HG02642 (cell line): ENCODE measurements around the gene PBOV1.

ENCODE experiments used
- ATAC-seq: cut with Tn5 transposase; IDR thresholded peaks from one replicate; pipeline ENCODE4 v1.9.1; 2021; ENCODE audit warnings: mild to moderate bottlenecking; ENCODE audit not compliant: unreplicated experiment, poor library complexity

Gene PBOV1

DNA sequence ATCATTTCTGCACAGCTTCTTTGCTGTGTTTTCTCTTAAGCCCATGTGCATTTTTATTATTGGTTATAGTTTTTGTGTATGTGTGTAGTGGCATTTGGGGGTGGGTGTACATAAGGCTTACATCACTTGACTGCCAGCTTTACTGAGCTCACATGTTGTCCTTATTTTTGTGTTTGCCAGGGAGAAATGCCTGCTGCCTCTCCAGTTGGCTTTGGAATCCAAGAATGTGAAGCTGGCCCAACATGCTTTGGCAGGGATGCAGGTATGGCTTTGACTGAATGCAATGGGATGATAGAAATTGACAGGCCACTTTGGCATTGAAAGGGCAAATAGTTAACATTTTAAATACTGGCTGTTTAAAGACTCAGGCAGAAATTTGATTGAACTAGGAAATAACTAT lies 11.4 kb downstream of the PBOV1 start:
- no peak for ATAC-seq

DNA sequence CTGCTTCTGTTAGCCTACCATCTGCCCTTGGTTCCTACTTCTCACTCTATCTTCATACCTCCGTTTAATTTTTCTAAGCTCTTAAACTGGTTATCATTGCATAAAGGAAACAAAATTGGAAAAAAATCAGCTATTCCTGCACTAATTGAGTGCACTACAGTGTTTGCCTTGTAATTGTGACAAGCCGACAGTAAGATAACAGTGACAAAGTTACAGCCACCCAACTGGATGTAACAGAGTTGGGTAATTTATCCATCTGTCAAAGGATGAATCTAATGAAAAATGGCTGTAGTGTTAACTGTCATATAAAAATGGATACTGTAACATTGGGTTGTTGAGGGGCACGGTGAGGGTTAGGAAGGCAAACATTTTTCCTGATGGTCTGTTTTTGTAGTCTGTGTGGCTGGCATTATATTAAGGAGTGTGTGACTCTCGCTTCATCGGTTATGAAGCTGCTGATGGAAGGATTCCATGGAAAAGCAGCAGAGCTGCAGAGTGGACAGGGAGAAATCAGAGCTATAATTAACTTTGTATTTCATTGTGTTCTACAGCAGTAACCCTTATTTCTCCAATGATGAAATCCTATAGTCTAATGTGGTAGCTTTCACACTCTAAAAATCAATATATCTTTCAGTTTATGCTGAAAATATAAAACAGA lies 12.7 kb downstream of the PBOV1 start:
- no peak for ATAC-seq

DNA sequence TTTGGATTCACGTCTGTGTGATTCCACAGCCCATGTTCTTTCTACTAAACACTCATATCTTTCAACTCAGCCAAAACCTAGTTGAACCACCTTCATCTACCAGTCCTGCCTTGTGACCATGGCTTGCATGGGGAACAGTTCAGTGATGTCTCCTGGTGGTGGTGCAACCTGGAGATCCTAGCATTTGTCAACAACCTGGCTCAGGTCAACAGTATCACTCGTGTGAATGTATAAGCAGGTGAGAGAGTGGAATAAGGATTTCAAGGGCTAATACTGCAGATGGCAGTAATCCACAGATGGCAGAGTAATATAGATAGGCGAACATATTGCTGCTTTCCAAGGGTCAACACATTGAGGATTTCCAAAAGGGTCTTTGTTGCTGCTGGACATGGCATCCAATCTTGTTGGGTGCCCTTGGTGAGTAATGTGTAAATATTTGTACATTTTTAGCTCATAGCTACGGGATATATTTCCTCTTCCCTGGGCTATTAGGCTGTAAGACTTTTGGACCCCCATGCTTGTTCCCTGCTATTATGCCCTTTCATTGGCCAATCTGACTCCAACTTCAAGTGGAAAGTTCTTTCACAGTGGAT lies 13.4 kb downstream of the PBOV1 start:
- ATAC-seq, result no peak

DNA sequence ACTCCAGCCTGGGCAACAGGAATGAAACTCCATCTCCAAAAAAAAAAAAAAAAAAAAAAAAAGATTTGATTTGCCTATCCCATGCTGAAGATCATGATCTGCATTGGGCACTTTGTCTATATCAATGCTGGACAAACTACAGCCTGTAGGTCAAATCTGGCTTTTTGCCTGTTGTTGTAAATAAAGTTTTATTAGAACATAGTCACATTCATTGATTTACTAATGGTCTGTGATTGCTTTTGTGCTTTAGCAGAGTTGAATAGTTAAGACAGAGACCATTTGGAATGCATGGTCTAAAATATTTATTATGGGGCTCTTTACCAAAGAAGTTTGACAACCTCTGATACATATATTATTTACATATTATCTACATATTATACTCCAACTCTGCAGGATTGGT lies 14.0 kb downstream of the PBOV1 start:
- ATAC-seq, result no peak

DNA sequence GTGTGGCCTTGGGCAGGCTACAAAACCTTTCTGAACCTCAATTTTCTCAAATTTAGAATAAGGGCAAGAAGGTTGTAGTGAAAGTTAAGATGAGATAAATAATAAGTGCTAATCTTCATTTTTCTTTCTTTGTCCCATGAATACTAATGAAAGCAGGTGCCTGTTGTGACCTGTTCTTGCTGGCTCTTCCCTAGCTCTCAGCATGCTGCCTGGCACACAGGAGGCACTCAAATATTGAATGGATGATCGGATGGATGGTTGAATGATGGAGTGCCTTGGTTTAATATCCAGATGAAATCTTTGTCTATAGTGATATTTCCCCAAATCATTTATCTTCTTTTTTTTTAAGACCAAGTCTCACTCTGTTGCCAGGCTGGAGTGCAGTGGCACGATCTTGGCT lies 15.0 kb downstream of the PBOV1 start:
- ATAC-seq, result no peak

DNA sequence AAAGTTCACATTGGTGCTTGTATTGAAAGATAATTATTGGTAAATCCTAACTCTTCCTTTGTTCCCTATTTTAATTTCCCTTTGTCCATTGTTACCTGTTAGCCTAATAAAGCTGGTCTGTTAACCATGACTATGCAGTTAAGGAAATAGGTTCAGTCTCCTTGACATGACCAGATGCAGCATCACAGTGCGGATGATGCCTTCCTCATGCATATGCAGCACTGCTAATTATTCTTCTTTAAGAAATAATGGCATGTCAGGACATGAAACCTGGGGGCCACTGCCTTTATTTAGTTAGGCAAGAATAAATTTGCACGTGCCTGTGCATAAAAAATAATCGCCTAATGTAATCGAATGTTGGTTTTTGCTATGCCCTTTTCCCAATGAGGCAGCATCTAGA lies 16.5 kb downstream of the PBOV1 start:
- ATAC-seq, result no peak

DNA sequence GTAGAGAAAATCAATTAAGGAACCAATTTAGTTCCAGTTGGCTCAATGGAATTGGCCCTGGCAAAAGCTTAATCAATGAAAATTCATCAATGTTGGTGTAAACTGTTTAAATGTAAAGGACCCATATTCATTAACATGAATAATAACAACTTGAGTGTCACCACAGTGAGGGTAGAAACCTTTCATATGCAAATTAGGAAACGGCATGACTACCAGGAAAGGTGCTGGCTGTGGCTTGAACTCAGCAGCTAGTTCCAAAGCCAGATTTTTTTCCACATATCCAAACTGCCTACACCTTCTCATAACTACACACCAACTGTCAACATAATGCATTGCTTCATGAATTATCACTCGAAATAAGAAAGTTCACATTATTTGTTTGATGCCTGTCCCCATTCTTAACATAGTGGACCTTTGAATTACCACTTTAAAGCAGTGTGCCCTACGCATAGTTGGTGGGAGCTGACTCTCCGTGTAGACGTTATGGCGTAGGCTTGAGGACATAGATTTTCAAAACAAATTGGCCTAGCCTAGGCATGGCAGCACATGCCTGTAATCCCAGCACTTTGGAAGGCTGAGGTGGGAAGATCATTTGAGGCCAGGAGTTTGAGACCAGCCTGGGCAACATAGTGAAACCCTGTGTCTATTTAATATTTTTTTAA lies 19.7 kb downstream of the PBOV1 start:
- no peak for ATAC-seq

DNA sequence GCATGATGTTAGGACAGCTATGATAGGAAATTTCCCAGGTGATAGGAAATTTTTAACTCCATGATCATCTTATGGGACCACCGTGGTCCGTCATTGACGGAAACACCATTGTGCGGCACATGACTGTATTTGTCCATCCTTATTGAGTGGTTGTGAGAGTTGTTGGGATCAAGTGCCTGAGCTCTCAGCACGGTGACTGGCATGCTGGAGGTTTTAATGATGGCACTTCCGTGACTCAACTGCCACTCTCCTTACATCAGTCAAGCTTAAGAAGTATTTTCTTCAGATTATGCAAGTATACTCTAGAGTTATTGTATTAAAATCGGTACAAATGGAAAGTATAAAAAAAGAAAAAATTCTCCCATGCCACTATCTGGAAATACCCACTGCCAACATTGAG lies 20.7 kb downstream of the PBOV1 start:
- no peak for ATAC-seq

DNA sequence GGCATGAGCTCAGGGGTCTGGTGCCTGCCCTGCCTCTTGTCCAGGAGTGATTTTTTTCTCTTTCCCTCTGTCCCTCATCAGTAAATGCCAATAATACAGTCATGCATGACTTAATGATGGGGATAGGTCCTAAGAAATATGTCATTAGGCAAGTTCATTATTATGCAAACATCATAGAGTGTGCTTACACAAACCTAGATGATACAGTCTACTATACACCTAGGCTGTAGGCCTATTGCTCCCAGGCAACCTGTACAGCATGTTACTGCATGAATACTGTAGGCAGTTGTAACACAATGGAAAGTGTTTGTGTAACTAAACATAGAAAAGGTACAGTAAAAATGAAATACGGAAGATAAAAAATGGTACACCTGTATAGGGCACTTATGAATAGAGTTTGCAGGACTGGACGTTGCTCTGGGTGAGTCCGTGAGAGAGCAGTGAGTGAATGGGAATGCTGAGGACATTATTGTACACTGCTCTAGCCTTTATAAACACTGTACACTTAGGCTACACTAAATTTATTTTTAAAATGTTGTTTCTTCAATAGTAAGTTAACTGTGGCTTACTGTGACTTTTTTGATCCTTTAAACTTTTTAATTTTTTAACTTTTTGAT lies 22.1 kb downstream of the PBOV1 start:
- ATAC-seq, result no peak

DNA sequence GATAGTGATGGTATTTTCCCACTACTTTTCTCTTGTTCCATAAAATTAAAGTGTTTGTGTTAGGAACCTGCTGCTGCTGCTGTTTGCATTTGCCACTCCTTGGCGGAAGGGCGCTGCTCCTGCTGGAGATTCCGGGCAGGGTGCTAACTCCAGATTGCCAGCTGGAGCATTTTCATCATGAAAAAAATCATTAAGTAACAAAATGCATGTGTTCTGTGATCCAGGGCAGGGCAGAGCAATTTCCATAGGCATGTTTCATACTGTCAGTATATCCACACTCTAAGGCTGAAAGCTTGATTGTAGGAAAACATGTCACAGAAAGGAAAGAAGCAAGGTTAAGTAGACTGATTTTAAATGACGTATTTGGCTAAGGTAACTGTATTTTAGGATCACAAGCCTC lies 24.0 kb downstream of the PBOV1 start:
- ATAC-seq, result no peak

DNA sequence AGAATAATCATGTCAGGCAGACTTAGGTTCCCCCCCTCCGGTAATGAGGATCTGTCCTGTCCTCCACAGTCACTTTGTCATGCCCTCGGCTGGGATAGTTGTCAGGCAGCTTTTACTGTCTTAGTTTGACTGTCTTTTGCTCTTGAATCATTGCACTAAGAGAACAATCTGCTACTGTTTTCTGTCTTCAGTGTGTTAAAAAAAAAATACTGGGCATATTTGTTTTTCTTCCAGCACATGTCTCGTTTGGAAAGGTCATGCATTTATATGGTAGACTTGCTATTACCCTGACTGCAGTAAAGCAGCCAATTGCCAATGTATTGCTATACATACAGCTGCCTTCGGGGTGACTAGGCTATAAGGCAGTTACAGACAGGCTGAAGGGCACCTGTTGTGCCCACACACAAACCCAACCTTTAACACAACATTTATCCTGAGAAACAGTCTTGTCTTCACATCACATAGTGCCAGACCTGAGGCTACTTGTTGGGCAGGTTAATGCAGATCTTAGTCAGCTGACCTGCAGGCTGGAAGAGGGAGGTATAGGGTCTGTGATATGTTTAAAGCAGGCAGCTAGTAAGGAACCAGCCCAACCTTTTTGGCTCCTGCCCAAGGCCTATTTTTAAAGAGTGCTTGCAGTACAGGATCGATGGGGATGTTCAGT lies 29.9 kb downstream of the PBOV1 start:
- ATAC-seq, result no peak

DNA sequence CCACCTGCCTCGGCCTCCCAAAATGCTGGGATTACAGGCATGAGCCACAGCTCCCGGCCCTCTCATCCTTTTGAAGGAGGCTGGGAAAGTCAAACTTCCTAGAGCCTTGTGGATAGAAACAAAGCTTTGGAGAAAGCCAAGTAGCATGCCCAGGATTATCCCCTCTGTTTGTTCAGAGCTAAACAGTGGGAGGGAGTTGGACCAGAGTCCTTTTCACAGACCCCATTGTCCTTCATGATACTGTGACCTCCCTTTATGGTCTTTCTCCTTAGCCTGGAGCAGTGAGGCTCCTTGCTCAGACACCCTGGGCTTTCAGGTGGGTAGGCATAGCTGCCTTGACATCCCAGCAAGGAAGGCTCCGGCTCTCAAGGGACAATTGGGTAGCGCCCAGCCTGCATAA lies 31.1 kb downstream of the PBOV1 start:
- ATAC-seq, result no peak

DNA sequence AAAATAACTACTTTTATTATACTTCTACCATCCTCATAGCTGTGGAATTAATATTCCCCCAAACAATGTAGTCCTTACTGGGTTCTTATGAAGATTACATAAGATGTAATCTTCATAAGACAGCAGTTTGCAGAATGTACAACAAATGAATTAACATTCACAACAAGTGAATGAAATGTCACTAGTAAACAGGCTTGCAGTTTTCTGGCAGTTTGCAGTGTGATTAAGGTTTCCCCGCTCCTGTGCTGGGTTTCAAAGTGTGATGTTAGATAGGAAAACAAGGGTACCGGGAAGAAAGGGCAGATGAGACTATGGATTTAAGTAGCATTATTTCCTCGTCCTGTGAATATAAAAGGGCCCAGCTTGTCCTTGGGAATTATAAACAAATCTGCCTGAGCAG lies 34.1 kb downstream of the PBOV1 start:
- ATAC-seq, result no peak

DNA sequence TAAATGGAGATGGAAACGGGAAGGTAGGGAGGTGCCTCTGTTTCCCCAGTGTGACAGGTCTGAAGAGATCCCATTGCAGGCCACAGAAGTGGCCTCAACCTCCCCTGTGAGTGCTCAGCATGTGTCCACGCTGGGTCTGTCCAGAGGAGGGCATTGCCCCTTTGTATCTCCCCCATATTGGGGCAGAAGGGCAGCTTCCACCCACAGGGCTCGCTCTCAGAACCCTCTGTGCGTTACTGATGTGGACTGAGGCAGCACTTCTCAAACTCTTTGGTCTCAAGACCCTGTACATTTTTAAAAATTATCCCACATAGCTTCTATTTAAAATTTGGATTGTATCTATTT lies 34.5 kb downstream of the PBOV1 start:
- ATAC-seq, result no peak

DNA sequence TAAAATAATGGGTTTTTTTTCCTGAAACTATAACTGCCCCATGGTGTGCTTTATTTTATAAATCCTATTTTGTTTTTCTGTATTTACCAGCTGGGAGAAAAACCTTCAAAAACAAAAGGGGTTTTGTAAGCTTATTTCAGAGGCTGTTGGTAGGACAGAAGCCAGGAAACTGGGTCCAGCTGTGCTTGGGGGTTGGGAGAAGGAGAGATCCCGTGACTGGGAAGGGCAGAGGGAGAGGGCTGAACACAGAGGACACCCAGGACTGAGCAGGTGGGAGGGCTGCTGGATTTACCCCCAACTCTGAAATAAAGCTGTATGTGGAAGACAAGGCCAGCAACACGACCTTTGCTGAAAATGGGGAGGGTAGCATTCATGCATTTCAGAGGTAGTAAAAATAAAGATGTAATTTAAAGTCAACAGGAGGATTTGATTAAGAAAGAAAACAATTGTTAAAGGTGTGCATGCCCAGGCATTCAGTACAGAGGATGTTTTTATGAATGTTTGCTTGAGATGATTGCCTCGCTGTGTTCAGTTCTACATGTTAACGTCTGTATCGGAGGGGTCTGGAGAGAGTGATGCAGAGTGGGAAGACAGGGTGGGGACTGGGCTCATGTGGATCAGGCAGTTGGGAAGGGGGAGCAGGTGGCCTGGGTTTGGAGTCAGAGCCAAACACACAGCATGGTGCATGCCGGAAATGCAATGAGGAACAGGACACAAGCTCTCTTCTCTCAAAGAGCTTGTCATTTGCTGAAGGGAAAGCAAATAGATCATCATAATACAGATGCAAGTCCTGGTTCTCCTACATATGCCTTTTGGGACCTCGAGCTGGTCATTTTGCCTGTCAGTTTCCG lies 35.1 kb downstream of the PBOV1 start:
- ATAC-seq, result no peak

DNA sequence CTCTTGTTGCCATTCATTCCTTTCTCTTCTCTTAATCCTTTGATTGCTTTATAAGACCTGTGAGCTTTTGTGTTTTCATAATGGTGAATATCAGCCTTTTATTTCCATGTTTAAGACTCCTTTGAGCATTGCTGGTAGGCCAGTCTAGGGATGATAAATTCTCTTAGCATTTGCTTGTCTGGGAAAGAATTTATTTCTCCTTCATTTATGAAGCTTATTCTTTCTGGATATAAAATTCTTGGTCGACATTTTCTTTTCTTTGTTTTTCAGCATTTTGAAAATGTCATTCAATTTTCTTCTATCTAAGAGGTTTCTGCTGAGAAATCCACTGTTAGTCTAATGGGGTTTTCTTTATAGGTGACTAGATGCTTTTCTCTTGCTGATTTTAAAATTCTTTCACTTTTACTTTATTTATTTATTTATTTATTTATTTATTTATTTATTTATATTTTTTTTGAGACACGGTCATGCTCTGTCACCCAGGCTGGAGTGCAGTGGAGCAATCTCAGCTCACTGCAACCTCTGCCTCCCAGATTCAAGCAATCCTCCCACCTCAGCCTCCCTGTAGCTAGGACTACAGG lies 41.5 kb downstream of the PBOV1 start:
- ATAC-seq, result no peak

DNA sequence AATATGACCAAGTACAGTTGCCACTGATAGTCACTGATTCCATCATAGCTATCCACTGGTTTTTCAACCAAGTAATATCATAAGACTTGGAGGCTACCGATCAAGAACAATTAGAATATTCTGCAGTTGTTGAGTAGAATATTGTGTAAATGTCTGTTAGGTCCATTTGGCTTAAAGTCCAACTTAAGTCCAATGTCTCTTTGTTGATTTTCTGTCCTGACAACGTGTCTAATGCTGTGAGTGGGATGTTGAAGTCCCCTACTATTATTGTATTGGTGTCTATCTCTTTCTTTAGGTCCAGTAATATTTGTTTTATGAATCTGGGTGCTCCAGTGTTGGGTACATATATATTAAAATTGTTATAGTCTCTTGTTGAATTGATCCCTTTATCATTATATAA lies 42.7 kb downstream of the PBOV1 start:
- ATAC-seq, result no peak
